ENCODE measurements around the gene WDR7. TPM values are rescaled to one million over a fixed set of nuclear protein-coding genes. Genes with fewer than 3 reads are reported as not detected.
A peak's percentile ranks its signal among the peaks of the same experiment; 100 is the strongest.

Gene WDR7
- total and polyA plus RNA-seq, 4 experiments from 2014 or later, result 22.3 to 50.8 (median 36.2) TPM

DNA sequence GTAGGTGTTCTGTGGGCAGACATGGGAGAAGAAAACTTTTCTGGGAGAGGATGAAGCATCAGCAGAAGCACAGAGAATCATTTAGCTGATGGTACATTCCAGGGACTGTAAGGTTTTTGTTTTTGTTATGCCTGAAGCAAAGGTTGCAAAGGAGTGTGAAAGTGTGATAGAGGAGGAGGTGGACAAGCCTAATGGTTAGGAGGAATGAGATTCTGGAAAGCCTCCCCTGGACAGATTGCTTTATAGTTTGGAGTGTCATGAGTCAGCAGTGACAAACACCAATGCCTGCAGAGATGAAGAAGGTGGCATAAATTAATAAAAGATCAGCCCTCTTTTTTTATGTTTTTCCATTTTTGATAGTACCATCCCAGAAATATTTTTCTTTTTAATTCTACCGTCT is 324.1 kb downstream of the WDR7 start:
- POLR2A ChIA-PET (ENCODE audit: partially characterized antibody), result no interaction called here
- intact Hi-C loops (cut with micrococcal nuclease), result no loop called here

DNA sequence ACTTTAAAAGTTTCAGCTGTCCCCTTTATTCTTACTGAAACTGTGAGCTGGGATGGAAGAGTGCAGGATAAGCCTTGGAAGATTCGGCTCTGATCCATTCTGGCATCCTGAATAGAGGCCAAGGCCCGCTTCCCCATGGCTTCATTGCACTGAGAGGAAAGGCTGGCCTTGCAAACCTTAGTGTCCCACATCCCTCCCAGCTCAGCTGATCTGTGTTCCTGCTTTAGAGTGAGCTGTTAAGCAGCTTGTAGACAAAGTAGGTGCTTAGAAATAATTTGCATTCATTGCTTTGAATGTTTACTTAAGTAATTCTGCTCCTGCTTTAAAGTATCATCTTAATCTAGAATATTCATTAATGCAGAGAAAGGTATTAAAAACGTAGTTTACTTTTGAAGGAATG is 326.1 kb downstream of the WDR7 start:
- no peak for DNase-seq
- H3K4me1 ChIP-seq (ENCODE audit: insufficient read depth, low read length), result no peaks in the 10 kb centered on the region
- POLR2A ChIA-PET (ENCODE audit: partially characterized antibody), result no interaction called here
- H3K36me3 ChIP-seq (ENCODE audit: insufficient read depth, low read length), result no peaks in the 10 kb centered on the region
- CTCF ChIA-PET (ENCODE audit: partially characterized antibody), result no interaction called here
- Mint-ChIP-seq H3K4me1 (peaks cover 0 to 6% (median 2%) of the 10 kb centered on the region in 4 donors), H3K27me3 (no peaks in the 10 kb centered on the region), H3K9me3 (no peaks in the 10 kb centered on the region), H3K36me3 (peaks cover 18 to 53% of the 10 kb centered on the region in 2 donors), H3K4me3 (no peak overlapping the region), H3K27ac (no peak overlapping the region)
- no peak overlapping the region for H3K4me3 ChIP-seq (ENCODE audit: low read length in 2 of 2)
- intact Hi-C loops (cut with micrococcal nuclease), result no loop called here
- no peaks in the 10 kb centered on the region for H3K27me3 ChIP-seq (ENCODE audit: insufficient read depth, low read length)
- H3K27ac ChIP-seq (ENCODE audit: low read depth, low read length), result no peak overlapping the region
- no peaks in the 10 kb centered on the region for H3K9me3 ChIP-seq (ENCODE audit: control insufficient read depth in 1 of 2, low read length in 2 of 2)

More for the DNA sequence above, 324.1 kb downstream of the WDR7 start:
- DNase-seq, result no peak
- H3K9me3 Mint-ChIP-seq, result no peaks in the 10 kb centered on the region
- no peak overlapping the region for H3K4me3 Mint-ChIP-seq
- no peaks in the 10 kb centered on the region for H3K4me1 ChIP-seq (ENCODE audit: insufficient read depth, low read length)
- no peaks in the 10 kb centered on the region for H3K9me3 ChIP-seq (ENCODE audit: control insufficient read depth in 1 of 2, low read length in 2 of 2)
- H3K36me3 Mint-ChIP-seq, result peaks cover 25 to 53% of the 10 kb centered on the region in 2 donors
- no peaks in the 10 kb centered on the region for H3K27me3 Mint-ChIP-seq
- CTCF ChIA-PET (ENCODE audit: partially characterized antibody), result no interaction called here
- peaks cover 0 to 3% (median 1%) of the 10 kb centered on the region in 4 donors for H3K4me1 Mint-ChIP-seq
- no peak overlapping the region for H3K4me3 ChIP-seq (ENCODE audit: low read length in 2 of 2)
- no peaks in the 10 kb centered on the region for H3K27me3 ChIP-seq (ENCODE audit: insufficient read depth, low read length)
- no peak overlapping the region for H3K27ac ChIP-seq (ENCODE audit: low read depth, low read length)
- no peaks in the 10 kb centered on the region for H3K36me3 ChIP-seq (ENCODE audit: insufficient read depth, low read length)
- H3K27ac Mint-ChIP-seq, result no peak overlapping the region

DNA sequence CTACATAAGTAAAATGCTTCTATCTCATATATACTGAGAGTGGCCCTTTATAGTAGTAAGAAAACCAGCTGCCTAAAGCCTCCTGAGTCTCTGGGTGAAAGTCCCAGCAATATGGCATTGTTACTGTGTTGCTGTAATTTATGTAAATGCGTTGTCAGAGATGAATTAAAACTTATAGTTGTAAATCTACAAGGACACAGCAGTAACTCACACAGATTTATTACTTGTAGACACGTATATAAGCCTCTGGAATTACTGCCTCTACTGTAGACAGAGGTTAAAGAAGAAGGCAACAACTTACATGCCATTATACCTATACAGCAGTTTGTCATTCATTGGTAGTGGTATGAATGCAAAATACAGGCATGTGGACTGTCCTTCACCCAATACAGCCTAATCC is 326.6 kb downstream of the WDR7 start:
- Mint-ChIP-seq H3K27me3 (no peaks in the 10 kb centered on the region), H3K36me3 (peaks cover 19 to 49% of the 10 kb centered on the region in 2 donors)
- intact Hi-C loops (cut with micrococcal nuclease), result no loop called here

DNA sequence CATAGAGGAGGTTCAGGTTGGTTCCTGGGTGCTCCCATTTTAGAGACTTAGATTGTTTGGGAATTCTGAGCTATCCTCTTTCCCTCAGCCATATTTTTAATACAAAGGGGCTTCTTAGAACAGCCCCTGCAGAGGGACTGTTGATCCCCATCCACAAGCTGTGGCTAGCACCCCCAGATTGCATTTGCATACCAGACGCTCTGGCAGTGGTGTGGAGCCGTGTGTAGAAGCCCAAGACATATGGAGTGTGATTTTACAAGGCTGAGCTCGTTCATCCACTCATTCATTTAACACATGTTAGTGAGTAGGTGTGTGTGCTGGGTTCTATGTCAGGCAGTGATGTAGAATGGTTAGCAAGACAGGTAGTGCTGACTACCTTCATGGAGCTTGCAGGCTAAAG is 329.0 kb downstream of the WDR7 start:
- intact Hi-C loops (cut with micrococcal nuclease), result no loop called here
- POLR2A ChIA-PET (ENCODE audit: partially characterized antibody), result no interaction called here
- H3K4me3 Mint-ChIP-seq, result no peak overlapping the region

More for the DNA sequence above, 326.6 kb downstream of the WDR7 start:
- Histone ChIP-seq H3K4me3 (ENCODE audit: low read length in 2 of 2) (no peak overlapping the region), H3K27me3 (ENCODE audit: insufficient read depth, low read length) (no peaks in the 10 kb centered on the region), H3K27ac (ENCODE audit: low read depth, low read length) (no peak overlapping the region), H3K4me1 (ENCODE audit: insufficient read depth, low read length) (no peaks in the 10 kb centered on the region), H3K9me3 (ENCODE audit: control insufficient read depth in 1 of 2, low read length in 2 of 2) (no peaks in the 10 kb centered on the region), H3K36me3 (ENCODE audit: insufficient read depth, low read length) (no peaks in the 10 kb centered on the region)
- Mint-ChIP-seq H3K4me1 (peaks cover 0 to 6% (median 4%) of the 10 kb centered on the region in 4 donors), H3K4me3 (no peak overlapping the region), H3K27ac (no peak overlapping the region), H3K9me3 (no peaks in the 10 kb centered on the region)
- DNase-seq, result no peak
- CTCF ChIA-PET (ENCODE audit: partially characterized antibody), result no interaction called here
- POLR2A ChIA-PET (ENCODE audit: partially characterized antibody), result no interaction called here

DNA sequence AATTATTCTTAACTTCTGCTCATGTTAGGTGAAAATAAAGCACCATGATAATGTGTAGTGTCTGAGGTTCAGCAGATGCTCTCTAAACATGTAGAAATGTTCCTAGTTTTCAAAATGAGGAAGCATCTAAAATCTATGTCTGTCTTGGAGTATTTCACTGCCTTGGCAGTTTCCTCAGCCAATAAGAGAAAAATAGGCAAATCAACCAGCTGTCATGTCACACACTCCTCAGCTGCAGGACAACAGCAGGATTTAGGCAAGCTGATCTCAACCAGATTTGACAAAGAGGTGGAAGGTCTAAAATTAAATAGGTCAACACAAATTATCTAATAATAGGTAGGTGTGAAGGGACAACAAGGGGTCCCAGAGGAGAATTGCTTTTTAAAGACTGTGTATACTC is 331.6 kb downstream of the WDR7 start:
- no peaks in the 10 kb centered on the region for H3K27me3 Mint-ChIP-seq
- H3K4me1 Mint-ChIP-seq, result peaks cover 0 to 6% (median 4%) of the 10 kb centered on the region in 4 donors
- H3K9me3 Mint-ChIP-seq, result no peaks in the 10 kb centered on the region

More for the DNA sequence above, 329.0 kb downstream of the WDR7 start:
- H3K36me3 ChIP-seq (ENCODE audit: insufficient read depth, low read length), result no peaks in the 10 kb centered on the region
- peaks cover 0 to 6% (median 4%) of the 10 kb centered on the region in 4 donors for H3K4me1 Mint-ChIP-seq
- no peak overlapping the region for H3K27ac Mint-ChIP-seq
- no peaks in the 10 kb centered on the region for H3K27me3 ChIP-seq (ENCODE audit: insufficient read depth, low read length)
- CTCF ChIA-PET (ENCODE audit: partially characterized antibody), result interaction anchor here (1.2 kb wide), 1 partner anchor 16 kb away, joined by 3 read pairs; no protein-coding TSS in a partner anchor
- no peaks in the 10 kb centered on the region for H3K9me3 Mint-ChIP-seq
- no peaks in the 10 kb centered on the region for H3K27me3 Mint-ChIP-seq
- peaks cover 14 to 34% of the 10 kb centered on the region in 2 donors for H3K36me3 Mint-ChIP-seq
- DNase-seq, result no peak
- no peaks in the 10 kb centered on the region for H3K4me1 ChIP-seq (ENCODE audit: insufficient read depth, low read length)
- H3K27ac ChIP-seq (ENCODE audit: low read depth, low read length), result no peak overlapping the region
- no peak overlapping the region for H3K4me3 ChIP-seq (ENCODE audit: low read length in 2 of 2)
- H3K9me3 ChIP-seq (ENCODE audit: control insufficient read depth in 1 of 2, low read length in 2 of 2), result no peaks in the 10 kb centered on the region

DNA sequence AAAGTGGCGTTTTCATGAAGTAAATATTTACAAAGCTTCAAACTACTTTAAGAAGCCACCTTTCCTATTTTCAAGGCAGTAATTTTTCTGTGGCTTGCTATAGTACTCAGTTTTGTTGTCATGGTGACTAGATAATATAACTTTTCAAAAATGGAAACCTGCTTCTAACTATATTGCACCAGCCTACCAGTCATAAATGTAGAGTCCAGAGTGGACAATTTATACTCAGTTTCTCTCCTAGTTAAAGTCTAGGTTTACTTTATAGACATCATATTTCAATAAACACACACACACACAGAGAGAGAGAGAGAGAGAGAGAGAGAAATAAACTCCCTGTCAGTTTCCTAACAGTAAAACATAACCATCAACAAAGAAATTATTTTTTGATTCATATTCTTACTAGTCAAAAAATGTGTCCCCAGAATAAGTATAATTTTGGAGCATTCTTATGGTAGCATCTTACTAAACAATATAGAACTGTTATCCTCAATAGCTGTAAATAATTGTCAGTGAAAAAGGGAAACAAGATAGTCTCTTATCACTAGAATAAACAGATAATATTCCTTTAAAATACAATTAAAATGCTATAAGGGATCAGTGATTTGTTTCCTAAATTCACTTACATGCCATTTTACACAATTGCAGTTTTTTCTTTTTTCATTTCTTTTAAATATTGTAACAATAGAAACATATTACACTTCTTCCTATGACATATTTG is 332.3 kb downstream of the WDR7 start:
- Mint-ChIP-seq H3K36me3 (peaks cover 10 to 20% of the 10 kb centered on the region in 2 donors), H3K27ac (peak overlapping the region in 1 of 7 donors; percentile 20), H3K27me3 (no peaks in the 10 kb centered on the region), H3K4me3 (no peak overlapping the region), H3K9me3 (no peaks in the 10 kb centered on the region), H3K4me1 (peaks cover 0 to 6% (median 4%) of the 10 kb centered on the region in 4 donors)
- intact Hi-C loops (cut with micrococcal nuclease), result no loop called here
- ChIA-PET CTCF (ENCODE audit: partially characterized antibody) (no interaction called here), POLR2A (ENCODE audit: partially characterized antibody) (no interaction called here)
- Histone ChIP-seq H3K27ac (ENCODE audit: low read depth, low read length) (no peak overlapping the region), H3K4me1 (ENCODE audit: insufficient read depth, low read length) (no peaks in the 10 kb centered on the region), H3K36me3 (ENCODE audit: insufficient read depth, low read length) (no peaks in the 10 kb centered on the region), H3K27me3 (ENCODE audit: insufficient read depth, low read length) (no peaks in the 10 kb centered on the region), H3K4me3 (ENCODE audit: low read length in 2 of 2) (no peak overlapping the region), H3K9me3 (ENCODE audit: control insufficient read depth in 1 of 2, low read length in 2 of 2) (no peaks in the 10 kb centered on the region)
- no peak for DNase-seq

More for the DNA sequence above, 331.6 kb downstream of the WDR7 start:
- peaks cover 11 to 23% of the 10 kb centered on the region in 2 donors for H3K36me3 Mint-ChIP-seq
- no peak overlapping the region for H3K4me3 Mint-ChIP-seq
- CTCF ChIA-PET (ENCODE audit: partially characterized antibody), result no interaction called here
- DNase-seq, result no peak
- POLR2A ChIA-PET (ENCODE audit: partially characterized antibody), result no interaction called here
- no peak overlapping the region for H3K27ac ChIP-seq (ENCODE audit: low read depth, low read length)
- intact Hi-C loops (cut with micrococcal nuclease), result no loop called here
- no peaks in the 10 kb centered on the region for H3K9me3 ChIP-seq (ENCODE audit: control insufficient read depth in 1 of 2, low read length in 2 of 2)
- H3K36me3 ChIP-seq (ENCODE audit: insufficient read depth, low read length), result no peaks in the 10 kb centered on the region
- no peaks in the 10 kb centered on the region for H3K27me3 ChIP-seq (ENCODE audit: insufficient read depth, low read length)
- H3K4me1 ChIP-seq (ENCODE audit: insufficient read depth, low read length), result no peaks in the 10 kb centered on the region
- H3K27ac Mint-ChIP-seq, result no peak overlapping the region
- no peak overlapping the region for H3K4me3 ChIP-seq (ENCODE audit: low read length in 2 of 2)

- no peak overlapping the region for H3K4me3 ChIP-seq (ENCODE audit: low read length in 2 of 2)
- intact Hi-C loops (cut with micrococcal nuclease), result no loop called here
- no peaks in the 10 kb centered on the region for H3K4me1 ChIP-seq (ENCODE audit: insufficient read depth, low read length)
- CTCF ChIA-PET (ENCODE audit: partially characterized antibody), result no interaction called here
- POLR2A ChIA-PET (ENCODE audit: partially characterized antibody), result no interaction called here
- H3K27me3 ChIP-seq (ENCODE audit: insufficient read depth, low read length), result no peaks in the 10 kb centered on the region
- Mint-ChIP-seq H3K9me3 (no peaks in the 10 kb centered on the region), H3K27ac (peak overlapping the region in 1 of 7 donors; percentile 1), H3K4me3 (no peak overlapping the region), H3K27me3 (no peaks in the 10 kb centered on the region), H3K4me1 (peaks cover 0 to 6% (median 4%) of the 10 kb centered on the region in 4 donors), H3K36me3 (peaks cover 8 to 13% of the 10 kb centered on the region in 2 donors)
- DNase-seq, result no peak
- H3K27ac ChIP-seq (ENCODE audit: low read depth, low read length), result no peak overlapping the region
- no peaks in the 10 kb centered on the region for H3K36me3 ChIP-seq (ENCODE audit: insufficient read depth, low read length)
- no peaks in the 10 kb centered on the region for H3K9me3 ChIP-seq (ENCODE audit: control insufficient read depth in 1 of 2, low read length in 2 of 2)
These were observed 333.6 kb downstream of the WDR7 start for GRCh38 chr18:56984731-56985130.
